ENCODE data around the gene GZMH. TPM values are rescaled to one million over a fixed set of nuclear protein-coding genes. Genes with fewer than 3 reads are reported as not detected.

GZMH gene, protein sequence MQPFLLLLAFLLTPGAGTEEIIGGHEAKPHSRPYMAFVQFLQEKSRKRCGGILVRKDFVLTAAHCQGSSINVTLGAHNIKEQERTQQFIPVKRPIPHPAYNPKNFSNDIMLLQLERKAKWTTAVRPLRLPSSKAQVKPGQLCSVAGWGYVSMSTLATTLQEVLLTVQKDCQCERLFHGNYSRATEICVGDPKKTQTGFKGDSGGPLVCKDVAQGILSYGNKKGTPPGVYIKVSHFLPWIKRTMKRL
- total RNA-seq (2022; extraction: Qiagen RNA extraction) = not detected in 5 replicates

DNA sequence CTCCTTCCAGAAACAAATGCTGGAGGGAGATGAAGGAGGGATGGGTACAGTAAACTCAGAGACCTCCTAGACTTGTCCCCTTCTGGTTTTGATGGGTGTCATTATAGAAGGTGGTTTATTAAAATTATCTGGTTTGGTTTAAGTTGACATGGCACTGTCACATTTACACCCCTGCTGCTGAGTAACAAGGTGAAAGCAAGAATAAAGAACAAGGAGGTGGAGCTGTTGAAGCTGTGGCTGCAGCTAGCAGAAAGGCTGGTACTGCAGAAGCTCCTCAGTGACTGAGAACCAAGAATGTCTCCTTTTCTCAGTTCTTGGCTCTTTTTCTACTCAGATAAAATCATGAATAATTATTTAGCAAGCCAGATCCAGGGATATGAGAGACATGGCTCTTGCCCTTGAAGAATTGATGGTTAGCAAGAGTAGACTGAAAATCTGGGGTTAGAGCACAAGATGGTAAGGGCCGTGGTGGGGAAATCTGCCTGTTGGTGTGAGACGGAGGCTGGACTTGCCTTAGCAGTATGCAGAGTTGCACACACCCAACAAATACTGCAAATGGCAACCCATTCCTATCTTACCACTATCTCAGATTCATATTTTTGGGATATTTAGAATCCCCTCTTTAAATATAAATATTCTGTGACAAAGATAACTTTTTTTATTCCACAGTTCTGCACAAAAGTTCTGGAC, at the start of gene GZMH:
Gene GZMH, minus strand, starts transcription at position 31 of the 690 bp plus-strand sequence. CDS start 72 bp downstream, outside the sequence.

DNA sequence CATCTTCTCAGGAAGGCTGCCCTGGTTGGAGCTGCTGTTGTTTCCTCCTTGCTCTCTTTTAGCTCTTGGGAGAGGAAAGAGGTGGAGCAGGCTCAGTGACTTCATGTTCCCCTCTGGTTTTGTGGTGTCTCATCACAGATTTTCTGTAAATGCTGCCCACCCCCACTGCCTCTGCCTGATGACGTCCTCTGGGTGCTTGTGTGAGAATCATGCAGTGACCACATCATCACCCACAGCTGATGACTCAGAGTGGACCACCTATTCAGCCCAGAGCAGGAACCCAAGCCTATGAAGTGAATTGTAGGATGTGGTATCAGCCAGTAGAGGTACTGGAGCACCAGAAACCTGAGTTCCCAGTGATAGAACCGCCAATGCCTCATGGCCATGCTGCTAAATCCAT, 24.7 kb upstream of the GZMH start, which contains the start of gene GZMB:
Gene GZMB, minus strand, starts transcription at position 33 of the 400 bp plus-strand sequence. Its CDS starts 30 bp downstream, at position 3.

DNA sequence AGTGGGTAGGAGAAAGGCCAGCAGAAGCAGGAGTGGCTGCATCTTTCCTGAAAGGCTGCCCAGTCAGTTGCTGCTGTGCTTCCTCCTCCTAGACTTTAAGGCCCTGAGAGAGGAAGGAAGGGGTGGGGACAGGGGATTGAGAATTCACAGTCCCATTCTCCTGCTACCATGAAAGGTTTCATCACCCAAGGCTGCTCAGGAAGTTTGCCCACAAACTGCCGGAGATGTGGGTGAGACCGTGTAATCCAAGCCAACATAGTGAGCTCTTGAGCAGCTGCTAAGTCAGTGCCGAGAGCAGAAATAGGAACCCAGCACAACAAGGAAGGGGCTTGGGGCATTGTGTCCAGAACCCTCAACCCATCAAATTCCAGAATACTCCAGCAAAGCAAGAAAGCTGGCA, 33.3 kb downstream of the GZMH start, which contains the start of gene CTSG:
Gene CTSG, minus strand, starts transcription at position 69 of the 400 bp plus-strand sequence. Its CDS starts 27 bp downstream, at position 42.

Other genes starting within 250 kb of the GZMH start
- gene NFATC4, start 241.5 kb downstream of the GZMH start, total RNA-seq (2022; extraction: Qiagen RNA extraction) = 0.09 to 0.28 TPM (median 0.15 TPM) in 5 replicates
- 0.30 to 0.58 TPM (median 0.49 TPM) in 5 replicates for gene NYNRIN, start 210.7 kb downstream of the GZMH start, total RNA-seq (2022; extraction: Qiagen RNA extraction)
- gene CBLN3, start 180.0 kb downstream of the GZMH start, total RNA-seq (2022; extraction: Qiagen RNA extraction) = 0.84 to 1.3 TPM (median 1.0 TPM) in 5 replicates
- gene KHNYN, start 179.7 kb downstream of the GZMH start, total RNA-seq (2022; extraction: Qiagen RNA extraction) = 21.0 to 29.0 TPM (median 26.8 TPM) in 5 replicates
- gene SDR39U1, start 166.9 kb downstream of the GZMH start, total RNA-seq (2022; extraction: Qiagen RNA extraction) = 37.6 to 50.9 TPM (median 44.9 TPM) in 5 replicates
- not detected in 5 replicates for gene CMA1, start 101.4 kb downstream of the GZMH start, total RNA-seq (2022; extraction: Qiagen RNA extraction)
- gene CTSG, start 33.4 kb downstream of the GZMH start, total RNA-seq (2022; extraction: Qiagen RNA extraction) = not detected in 5 replicates
- not detected in 5 replicates for gene GZMB, start 24.5 kb upstream of the GZMH start, total RNA-seq (2022; extraction: Qiagen RNA extraction)

Measured in A549 treated with dexamethasone at 1 μM for 4 hours (cell line).